Measurements from ENCODE around the gene MYADML2.
"Not testable (repeated sequence)": the region's sequence is repeated elsewhere in the genome, so short reads cannot be mapped to it uniquely, and the experiment has no call there.

The MYADML2 gene

DNA sequence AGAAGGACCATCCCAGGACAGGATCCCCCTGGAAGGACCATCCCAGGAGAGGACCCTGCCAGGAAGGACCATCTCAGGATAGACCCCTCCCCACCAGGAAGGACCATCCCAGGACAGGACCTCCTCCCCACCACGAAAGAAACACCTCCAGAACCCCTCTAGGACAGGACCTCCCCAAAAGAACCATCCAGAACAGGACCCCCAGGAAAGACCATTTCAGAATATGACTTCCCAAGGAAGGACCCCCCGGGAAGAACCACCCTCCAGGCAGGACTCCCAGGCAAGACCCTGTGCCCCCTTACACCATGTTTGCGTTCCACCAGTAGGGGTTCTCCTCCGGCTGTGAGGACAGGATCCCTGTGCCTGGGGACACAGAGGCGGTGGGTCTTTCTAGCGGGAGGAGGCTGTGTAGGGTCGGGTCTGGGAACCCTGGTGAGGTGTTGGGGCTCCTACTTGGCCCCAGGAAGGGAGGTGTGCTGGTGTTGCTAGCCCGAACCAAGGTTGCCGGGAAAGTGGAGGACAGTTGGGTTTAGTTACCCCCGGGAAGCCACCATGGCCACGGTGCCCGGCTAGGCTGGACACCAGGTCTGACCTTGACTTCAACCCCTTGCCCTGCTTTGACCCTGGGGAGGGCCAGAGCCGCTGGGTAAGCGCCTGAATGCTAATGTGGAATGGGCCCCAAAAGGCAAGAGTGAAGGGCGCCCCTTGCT is 11.8 kb upstream of the MYADML2 start:
- no peak for DNase-seq

GRCh38 chr17:81957691-81958432 is 10.8 kb upstream of the MYADML2 start:
- DNase-seq = no peak

DNA sequence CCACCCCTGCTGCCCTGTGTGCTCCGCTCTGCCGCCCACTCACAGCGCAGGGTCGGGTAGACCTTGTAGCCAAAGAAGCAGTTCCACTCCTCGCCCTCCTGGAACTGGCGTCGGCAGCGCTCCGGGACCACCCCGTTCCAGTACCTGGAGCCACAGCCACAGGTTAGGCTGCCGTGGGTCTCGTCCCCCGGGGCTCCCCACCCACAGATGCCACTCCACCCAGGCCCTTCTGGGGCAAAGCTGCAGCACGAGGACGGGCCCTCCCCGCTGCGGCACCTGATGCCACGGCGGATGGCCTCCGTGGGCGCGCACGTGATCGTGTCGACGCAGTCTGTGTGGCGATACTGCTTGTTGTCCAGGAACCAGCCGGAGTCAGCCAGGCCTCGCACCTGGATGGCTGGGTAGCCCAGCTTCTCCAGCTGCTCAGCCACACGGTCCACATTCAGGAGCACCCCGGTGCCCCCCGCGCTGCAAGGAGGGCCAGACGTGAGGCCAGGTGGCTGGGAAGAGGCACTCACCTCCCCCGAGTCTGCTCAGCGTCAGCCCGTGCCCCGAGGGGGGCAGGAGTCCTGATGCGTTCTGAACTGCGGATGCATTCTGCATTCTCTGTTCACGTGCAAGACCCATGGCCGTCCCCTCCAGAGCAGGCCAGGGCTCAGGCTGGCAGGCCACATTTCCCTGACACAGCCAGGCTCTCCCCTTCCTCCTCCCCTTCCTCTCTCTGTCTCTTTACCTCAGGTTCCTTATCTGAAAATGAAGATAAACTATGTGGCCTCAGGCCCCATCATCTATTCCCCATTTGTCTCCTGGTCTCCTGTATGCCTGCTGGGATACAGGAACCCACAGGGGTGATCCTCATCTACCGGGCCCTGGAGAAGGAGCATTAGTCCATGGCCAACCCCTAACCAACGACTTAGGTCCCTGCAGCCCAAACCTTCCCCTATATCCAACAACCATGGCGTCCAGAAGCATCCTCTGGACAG is 9.9 kb upstream of the MYADML2 start:
- no peak for DNase-seq

GRCh38 chr17:81955756-81956544 is 8.9 kb upstream of the MYADML2 start:
- no peak for DNase-seq

- DNase-seq = no peak
These were observed 8.1 kb upstream of the MYADML2 start for GRCh38 chr17:81955058-81955681.

DNA sequence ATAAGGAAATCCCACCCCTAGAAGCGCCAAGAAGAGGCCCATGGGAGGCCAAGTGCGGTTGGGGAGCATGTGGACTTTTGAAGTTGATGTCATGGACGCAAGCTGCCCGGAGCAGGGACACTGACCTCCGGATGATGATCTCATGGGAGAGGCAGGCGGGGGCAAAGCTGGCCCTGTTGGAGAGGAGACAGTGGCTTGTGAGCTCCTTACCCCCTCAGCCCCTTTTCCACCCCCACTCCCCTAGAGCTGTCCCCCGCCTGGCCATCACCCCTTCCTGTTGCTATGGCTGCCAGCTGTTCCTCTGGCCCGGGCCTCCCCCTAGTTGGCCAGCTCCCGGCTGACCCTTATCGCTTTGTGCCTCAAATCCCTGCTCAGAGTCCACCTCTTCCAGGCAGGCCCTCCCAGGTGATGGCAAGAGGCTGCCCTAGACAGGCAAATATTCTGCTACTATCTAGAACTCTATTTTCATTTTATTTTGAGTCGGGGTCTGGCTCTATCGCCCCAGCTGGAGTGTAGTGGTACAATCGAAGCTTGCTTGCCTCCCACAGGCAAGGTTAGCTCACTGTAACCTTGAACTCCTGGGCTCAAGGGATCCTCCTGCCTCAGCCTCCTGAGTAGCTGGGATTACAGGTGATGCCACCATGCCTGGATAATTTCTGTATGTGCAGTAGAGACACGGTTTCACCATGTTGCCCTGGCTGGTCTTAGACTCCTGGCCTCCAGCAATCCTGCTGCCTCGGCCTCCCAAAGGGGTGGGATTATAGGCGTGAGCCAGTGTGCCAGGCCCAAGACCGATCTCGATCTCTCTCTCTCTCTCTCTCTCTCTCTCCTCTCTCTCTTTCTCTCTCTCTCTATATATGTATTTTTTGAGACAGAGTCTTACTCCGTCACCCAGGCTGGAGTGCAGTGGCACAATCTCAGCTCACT is 7.4 kb upstream of the MYADML2 start:
- no peak for DNase-seq

DNA sequence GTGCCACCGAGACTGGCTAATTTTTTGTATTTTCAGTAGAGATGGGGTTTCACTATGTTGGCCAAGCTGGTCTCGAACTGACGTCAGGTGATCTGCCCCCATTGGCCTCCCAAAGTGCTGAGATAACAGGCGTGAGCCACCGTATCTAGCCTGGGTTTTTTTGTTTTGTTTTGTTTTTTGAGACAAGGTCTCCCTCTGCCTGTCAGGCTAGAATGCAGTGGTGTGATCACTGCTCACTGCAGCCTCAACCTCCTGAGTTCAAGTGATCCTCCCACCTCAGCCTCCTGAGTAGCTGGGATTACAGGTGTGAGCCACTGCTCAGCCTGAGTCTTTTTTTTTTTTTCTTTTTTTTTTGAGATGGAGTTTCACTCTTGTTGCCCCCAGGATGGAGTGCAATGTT is 6.4 kb upstream of the MYADML2 start:
- not testable (repeated sequence) for DNase-seq

GRCh38 chr17:81952792-81953228 is 5.8 kb upstream of the MYADML2 start:
- no peak for DNase-seq

DNA sequence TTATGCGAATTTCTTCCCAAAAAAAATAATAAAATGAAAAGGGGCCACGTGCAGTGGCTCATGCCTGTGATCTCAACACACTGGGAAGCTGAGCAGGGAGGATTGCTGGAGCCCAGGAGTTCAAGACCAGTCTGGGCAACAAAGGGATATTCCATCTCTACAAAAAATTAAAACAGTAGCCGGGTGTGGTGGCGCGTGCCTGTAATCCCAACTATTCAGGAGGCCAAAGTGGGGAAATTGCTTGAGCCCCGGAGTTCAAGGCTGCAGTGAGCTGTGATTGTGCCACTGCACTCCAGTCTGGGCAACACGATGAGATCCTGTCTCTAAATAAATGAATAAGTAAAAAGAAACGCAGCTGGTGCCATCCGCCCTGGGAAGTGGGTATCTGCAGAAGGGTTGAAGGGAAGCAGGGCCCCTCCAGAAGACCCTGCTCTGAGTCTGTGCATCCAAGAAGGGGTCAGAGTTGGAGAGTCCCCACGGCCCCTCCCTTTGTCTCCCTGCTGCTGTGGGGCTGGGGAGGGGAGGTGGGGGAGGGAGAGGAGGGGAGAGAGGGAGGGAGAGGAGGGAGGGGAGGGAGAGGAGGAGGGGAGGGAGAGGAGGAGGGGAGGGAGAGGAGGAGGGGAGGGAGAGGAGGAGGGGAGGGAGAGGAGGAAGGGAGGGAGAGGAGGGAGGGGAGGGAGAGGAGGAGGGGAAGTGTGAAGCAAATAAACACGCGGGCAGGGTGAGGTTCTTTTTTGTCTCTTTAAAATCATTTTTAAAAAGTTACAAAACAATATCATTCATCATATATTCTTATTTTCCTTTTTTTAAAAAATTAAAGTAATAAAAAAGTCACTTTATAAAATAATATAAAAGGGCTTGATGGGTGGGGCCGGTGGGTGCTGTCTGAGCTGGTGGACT is 5.0 kb upstream of the MYADML2 start:
- no peak for DNase-seq

DNA sequence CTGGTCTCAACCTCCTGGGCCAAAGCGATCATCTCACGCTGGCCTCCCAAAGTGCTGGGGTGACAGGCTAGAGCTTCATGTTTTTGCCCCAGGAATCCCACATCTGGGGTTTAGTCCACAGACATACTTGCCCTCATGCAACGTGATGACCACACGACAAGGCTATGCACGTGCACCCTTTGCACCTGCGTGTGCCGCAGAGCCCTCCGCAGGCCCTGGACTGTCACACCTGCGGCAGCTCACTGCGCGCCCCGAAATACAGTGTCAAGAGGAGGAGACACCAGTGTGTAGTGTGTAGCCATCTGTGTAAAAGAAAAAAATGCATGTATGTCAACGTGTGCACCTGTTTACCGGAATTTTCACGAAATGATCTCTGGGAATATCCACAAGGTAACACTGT is 3.5 kb upstream of the MYADML2 start:
- no peak for DNase-seq

DNA sequence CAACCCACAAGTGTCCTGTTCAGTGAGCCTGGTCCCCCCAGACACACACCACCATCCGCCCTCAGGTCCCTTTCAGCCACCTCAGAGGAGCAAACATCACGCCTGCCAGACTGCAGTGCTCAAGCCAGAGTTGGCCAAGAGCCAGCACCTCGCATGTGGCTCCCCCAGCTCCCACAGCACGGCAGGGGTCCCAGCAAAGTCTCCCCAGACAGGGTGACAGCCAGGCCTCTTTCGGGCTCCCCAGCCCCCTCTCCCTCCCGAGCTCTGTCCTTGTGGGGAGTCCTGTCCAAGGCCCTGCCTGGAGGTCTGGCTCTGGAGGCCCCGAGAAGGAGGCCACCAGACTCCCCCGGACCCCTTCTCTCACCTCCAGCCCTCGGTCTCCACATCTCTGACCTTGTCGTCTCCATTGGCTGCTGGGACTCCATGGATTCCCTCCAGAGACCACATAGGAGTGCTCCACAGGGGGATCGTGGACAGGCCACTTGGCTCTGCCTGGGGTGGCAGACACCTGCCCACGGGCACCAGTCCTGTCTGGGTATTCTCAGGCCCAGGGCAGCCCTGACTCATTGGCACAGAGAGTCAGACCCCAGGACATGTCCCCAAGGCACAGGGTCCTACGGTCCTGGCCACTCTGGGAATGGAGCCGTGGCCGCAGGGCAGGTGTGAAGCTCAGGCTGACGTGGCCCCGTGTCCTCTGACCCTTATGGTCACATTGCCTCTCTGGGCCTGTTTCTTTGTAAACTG is 1.8 kb upstream of the MYADML2 start:
- DNase-seq = no peak

DNA sequence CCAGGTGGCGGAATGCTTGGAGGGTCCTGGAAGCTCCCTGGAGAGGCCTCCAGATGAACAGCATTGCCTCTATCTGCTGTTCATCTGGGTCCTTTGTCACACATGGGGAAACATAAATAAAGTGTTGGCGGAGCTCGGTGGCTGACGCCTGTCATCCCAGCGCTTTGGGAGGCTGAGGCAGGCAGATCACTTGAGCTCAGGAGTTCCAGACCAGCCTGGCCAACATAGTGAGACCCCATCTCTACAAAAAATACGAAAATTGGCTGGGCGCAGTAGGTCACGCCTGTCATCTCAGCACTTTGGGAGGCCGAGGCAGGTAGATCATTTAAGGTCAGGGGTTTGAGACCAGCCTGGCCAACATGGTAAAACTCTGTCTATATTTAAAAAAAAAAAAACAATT is 2.2 kb downstream of the MYADML2 start:
- no peak for DNase-seq

- no peak for DNase-seq
These were observed 4.9 kb downstream of the MYADML2 start for GRCh38 chr17:81942167-81942553.

- DNase-seq = peak in 1 of 2 experiments; percentile 31
These were observed 5.4 kb downstream of the MYADML2 start for GRCh38 chr17:81941484-81942166.

- DNase-seq = no peak
These were observed 6.2 kb downstream of the MYADML2 start for GRCh38 chr17:81940538-81941483.

DNA sequence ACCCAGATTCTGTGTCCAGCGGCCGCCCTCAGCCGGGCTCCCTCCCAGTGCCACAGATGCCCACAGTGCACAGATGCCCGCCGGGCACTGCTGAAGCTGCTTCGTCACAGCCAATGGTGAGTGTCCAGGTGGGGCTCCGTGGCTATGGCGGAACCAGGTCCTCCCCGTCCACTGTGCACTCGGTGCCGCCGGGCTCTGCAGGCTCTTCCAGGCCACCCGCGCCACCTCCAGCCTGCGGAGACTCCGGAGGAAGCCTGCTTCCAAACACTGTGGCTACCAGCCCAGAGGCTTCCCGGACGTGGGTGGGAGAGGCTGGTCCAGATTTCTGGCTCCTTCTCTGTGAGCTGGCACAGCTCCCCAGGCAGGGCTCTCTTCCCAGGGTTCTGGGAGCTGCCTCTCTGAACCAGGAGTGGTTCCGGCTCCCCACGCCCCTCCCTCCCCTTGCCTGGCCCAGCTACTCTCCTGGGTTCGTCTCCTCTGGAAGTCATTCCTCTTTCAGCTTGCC is 7.1 kb downstream of the MYADML2 start:
- DNase-seq = no peak

- no peak for DNase-seq
These were observed 7.8 kb downstream of the MYADML2 start for GRCh38 chr17:81939218-81939617.
